Measurements from ENCODE around the gene FAM234B.

The FAM234B gene

GRCh38 chr12:13117029-13117428, 72.8 kb downstream of the FAM234B start:
- H3K4me3 ChIP-seq (ENCODE audit: low read depth, low read length), result no peak overlapping the region
- no peak for TF ChIP-seq CTCF (IDR thresholded peaks at IDR 0.05; ENCODE audit: borderline replicate concordance, insufficient read depth, low read depth, low read length)

- H3K4me3 ChIP-seq (ENCODE audit: low read depth, low read length), result no peak overlapping the region
- TF ChIP-seq CTCF (IDR thresholded peaks at IDR 0.05; ENCODE audit: borderline replicate concordance, insufficient read depth, low read depth, low read length), result no peak
Observed at GRCh38 chr12:13119826-13120225, 75.6 kb downstream of the FAM234B start.

GRCh38 chr12:13120413-13120812, 76.2 kb downstream of the FAM234B start:
- TF ChIP-seq CTCF (IDR thresholded peaks at IDR 0.05; ENCODE audit: borderline replicate concordance, insufficient read depth, low read depth, low read length), result no peak
- no peak overlapping the region for H3K4me3 ChIP-seq (ENCODE audit: low read depth, low read length)

- TF ChIP-seq CTCF (IDR thresholded peaks at IDR 0.05; ENCODE audit: borderline replicate concordance, insufficient read depth, low read depth, low read length), result no peak
- no peak overlapping the region for H3K4me3 ChIP-seq (ENCODE audit: low read depth, low read length)
Observed at GRCh38 chr12:13121568-13121967, 77.4 kb downstream of the FAM234B start.

GRCh38 chr12:13124656-13125505, 80.7 kb downstream of the FAM234B start:
- no peak for TF ChIP-seq CTCF (IDR thresholded peaks at IDR 0.05; ENCODE audit: borderline replicate concordance, insufficient read depth, low read depth, low read length)
- no peak overlapping the region for H3K4me3 ChIP-seq (ENCODE audit: low read depth, low read length)

GRCh38 chr12:13125996-13126395, 81.8 kb downstream of the FAM234B start:
- H3K4me3 ChIP-seq (ENCODE audit: low read depth, low read length), result no peak overlapping the region
- no peak for TF ChIP-seq CTCF (IDR thresholded peaks at IDR 0.05; ENCODE audit: borderline replicate concordance, insufficient read depth, low read depth, low read length)

- no peak for TF ChIP-seq CTCF (IDR thresholded peaks at IDR 0.05; ENCODE audit: borderline replicate concordance, insufficient read depth, low read depth, low read length)
- no peak overlapping the region for H3K4me3 ChIP-seq (ENCODE audit: low read depth, low read length)
Observed at GRCh38 chr12:13126494-13126893, 82.3 kb downstream of the FAM234B start.
